ENCODE results near the gene C20orf141.
"Not testable (repeated sequence)": the region's sequence is repeated elsewhere in the genome, so short reads cannot be mapped to it uniquely, and the experiment has no call there.

Gene C20orf141

GRCh38 chr20:2799688-2800520 lies 14.9 kb upstream of the C20orf141 start:
- DNase-seq (ENCODE audit: low read depth) = no peak

- DNase-seq (ENCODE audit: low read depth) = no peak
Observed at GRCh38 chr20:2800521-2801285, 14.1 kb upstream of the C20orf141 start, which contains the start of gene CPXM1. Gene CPXM1 (minus strand): TSS chr20:2800627. CDS start chr20:2800572, 55 bp downstream.

GRCh38 chr20:2801286-2801728 lies 13.5 kb upstream of the C20orf141 start:
- no peak for DNase-seq (ENCODE audit: low read depth)

- no peak for DNase-seq (ENCODE audit: low read depth)
Observed at GRCh38 chr20:2804041-2804828, 10.6 kb upstream of the C20orf141 start.

GRCh38 chr20:2804852-2805688 lies 9.7 kb upstream of the C20orf141 start:
- no peak for DNase-seq (ENCODE audit: low read depth)

GRCh38 chr20:2805689-2806350 lies 9.0 kb upstream of the C20orf141 start:
- no peak for DNase-seq (ENCODE audit: low read depth)

- no peak for DNase-seq (ENCODE audit: low read depth)
Observed at GRCh38 chr20:2806351-2806701, 8.5 kb upstream of the C20orf141 start.

- DNase-seq (ENCODE audit: low read depth) = no peak
Observed at GRCh38 chr20:2807019-2807418, 7.8 kb upstream of the C20orf141 start.

GRCh38 chr20:2807929-2808328 lies 6.9 kb upstream of the C20orf141 start:
- DNase-seq (ENCODE audit: low read depth) = not testable (repeated sequence)

GRCh38 chr20:2809690-2810089 lies 5.1 kb upstream of the C20orf141 start:
- no peak for DNase-seq (ENCODE audit: low read depth)

GRCh38 chr20:2812189-2812588 lies 2.6 kb upstream of the C20orf141 start:
- DNase-seq (ENCODE audit: low read depth) = no peak

- no peak for DNase-seq (ENCODE audit: low read depth)
Observed at GRCh38 chr20:2814076-2814475, 711 bp upstream of the C20orf141 start.

GRCh38 chr20:2815242-2815900 lies 584 bp downstream of the C20orf141 start:
- no peak for DNase-seq (ENCODE audit: low read depth)

- DNase-seq (ENCODE audit: low read depth) = no peak
Observed at GRCh38 chr20:2816030-2816582, 1.3 kb downstream of the C20orf141 start, which contains the start of gene TMEM239. Gene TMEM239 (plus strand): TSS chr20:2816364. CDS start chr20:2816555, 191 bp downstream.

GRCh38 chr20:2816583-2817340 lies 2.0 kb downstream of the C20orf141 start:
- DNase-seq (ENCODE audit: low read depth) = no peak

- no peak for DNase-seq (ENCODE audit: low read depth)
Observed at GRCh38 chr20:2817341-2817726, 2.5 kb downstream of the C20orf141 start.

GRCh38 chr20:2817891-2818595 lies 3.3 kb downstream of the C20orf141 start:
- DNase-seq (ENCODE audit: low read depth) = no peak

GRCh38 chr20:2820084-2820895 lies 5.5 kb downstream of the C20orf141 start:
- DNase-seq (ENCODE audit: low read depth) = no peak
